AG09319 (cell line): ENCODE results near the gene RLN1.
"Not testable (repeated sequence)": the region's sequence is repeated elsewhere in the genome, so short reads cannot be mapped to it uniquely, and the experiment has no call there.

ENCODE experiments used
- DNase-seq: peaks from one replicate; pipeline ENCODE4 v3.0.0-alpha.2; 2010; ENCODE audit warnings: low read depth; ENCODE audit errors: extremely low read depth
- CTCF ChIP-seq: IDR thresholded peaks from 2 replicates; pipeline ENCODE4 v1.5.1; 2011; ENCODE audit warnings: low read depth, mild to moderate bottlenecking, inconsistent platforms, low read length, moderate library complexity

RLN1 gene

GRCh38 chr9:5338992-5339981, at the start of gene RLN1:
TSS of gene RLN1 (minus strand) at chr9:5339876. CDS start at chr9:5339746, 130 bp downstream.
- DNase-seq: not testable (repeated sequence)

- DNase-seq: no peak
- TF ChIP-seq CTCF: no peak
These were observed 49.5 kb upstream of the RLN1 start for GRCh38 chr9:5389109-5389732.

- no peak for DNase-seq
- no peak for TF ChIP-seq CTCF
These were observed 48.5 kb upstream of the RLN1 start for GRCh38 chr9:5388026-5388819.

GRCh38 chr9:5384436-5384835, 44.8 kb upstream of the RLN1 start:
- no peak for TF ChIP-seq CTCF
- DNase-seq: no peak

- no peak for DNase-seq
- no peak for TF ChIP-seq CTCF
These were observed 42.8 kb upstream of the RLN1 start for GRCh38 chr9:5382479-5382878.

- no peak for TF ChIP-seq CTCF
- no peak for DNase-seq
These were observed 36.3 kb upstream of the RLN1 start for GRCh38 chr9:5375790-5376477.

- TF ChIP-seq CTCF: no peak
- no peak for DNase-seq
These were observed 35.4 kb upstream of the RLN1 start for GRCh38 chr9:5375091-5375490.
